Right hindlimb (tissue), 1 donor: ENCODE results near the gene CPNE5.

Experiments
- DNase-seq: peaks from one replicate; pipeline ENCODE4 v3.0.0-alpha.2; 2018

The CPNE5 gene

GRCh38 chr6:36838896-36839748 is at the start of gene CPNE5:
TSS of gene CPNE5 (minus strand) at chr6:36839444. CDS start at chr6:36839377, 67 bp downstream.
- peak; percentile 69 for DNase-seq

- DNase-seq = no peak
Measured at GRCh38 chr6:36888115-36888643, 48.9 kb upstream of the CPNE5 start.

GRCh38 chr6:36886950-36887618 is 47.8 kb upstream of the CPNE5 start:
- DNase-seq = no peak

- DNase-seq = peak; percentile 97
Measured at GRCh38 chr6:36885461-36886401, 46.5 kb upstream of the CPNE5 start, which contains the start of gene C6orf89. TSS of gene C6orf89 (plus strand) at chr6:36885952. CDS start at chr6:36899445, 13,493 bp downstream.

- no peak for DNase-seq
Measured at GRCh38 chr6:36884610-36885009, 45.4 kb upstream of the CPNE5 start.

GRCh38 chr6:36875250-36875633 is 36.0 kb upstream of the CPNE5 start:
- no peak for DNase-seq

- DNase-seq = peak; percentile 93
Measured at GRCh38 chr6:36874443-36875249, 35.4 kb upstream of the CPNE5 start, which contains the start of gene PPIL1. TSS of gene PPIL1 (minus strand) at chr6:36874803. CDS start at chr6:36874772, 31 bp downstream.

- no peak for DNase-seq
Measured at GRCh38 chr6:36873612-36874442, 34.6 kb upstream of the CPNE5 start.

GRCh38 chr6:36873115-36873514 is 33.9 kb upstream of the CPNE5 start:
- DNase-seq = no peak

- no peak for DNase-seq
Measured at GRCh38 chr6:36871686-36872085, 32.4 kb upstream of the CPNE5 start.

GRCh38 chr6:36867471-36868224 is 28.4 kb upstream of the CPNE5 start:
- no peak for DNase-seq

GRCh38 chr6:36865835-36866234 is 26.6 kb upstream of the CPNE5 start:
- no peak for DNase-seq

GRCh38 chr6:36863670-36864540 is 24.7 kb upstream of the CPNE5 start:
- DNase-seq = no peak

- DNase-seq = no peak
Measured at GRCh38 chr6:36862848-36863382, 23.7 kb upstream of the CPNE5 start.

GRCh38 chr6:36862164-36862847 is 23.1 kb upstream of the CPNE5 start:
- DNase-seq = no peak

- DNase-seq = no peak
Measured at GRCh38 chr6:36860126-36860525, 20.9 kb upstream of the CPNE5 start.

GRCh38 chr6:36858407-36858981 is 19.2 kb upstream of the CPNE5 start:
- DNase-seq = peak; percentile 53

- no peak for DNase-seq
Measured at GRCh38 chr6:36857325-36857724, 18.1 kb upstream of the CPNE5 start.
